ENCODE data around the gene RBBP8.

Gene RBBP8

DNA sequence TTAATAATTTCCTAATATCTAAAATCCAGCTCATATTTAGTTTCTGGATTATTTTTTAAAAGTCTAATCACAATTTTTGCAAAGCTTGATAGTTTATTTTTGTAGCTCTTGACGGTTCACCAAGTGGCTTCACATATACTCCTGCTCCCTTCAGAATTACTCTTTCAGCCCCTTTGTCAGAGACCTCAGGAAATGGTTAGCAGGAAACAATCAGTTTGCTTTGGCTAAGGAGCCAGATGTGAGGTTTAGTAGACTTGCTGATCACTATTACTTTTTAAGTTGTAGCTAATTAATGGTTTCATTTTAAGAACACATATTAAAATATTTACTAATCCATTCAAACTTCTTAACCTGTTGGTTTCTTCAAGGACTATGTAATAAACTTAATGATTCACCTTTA lies 2.3 kb downstream of the RBBP8 start:
- peak overlapping the region; percentile 95 for H3K4me3 ChIP-seq (ENCODE audit: low read depth, low read length)

DNA sequence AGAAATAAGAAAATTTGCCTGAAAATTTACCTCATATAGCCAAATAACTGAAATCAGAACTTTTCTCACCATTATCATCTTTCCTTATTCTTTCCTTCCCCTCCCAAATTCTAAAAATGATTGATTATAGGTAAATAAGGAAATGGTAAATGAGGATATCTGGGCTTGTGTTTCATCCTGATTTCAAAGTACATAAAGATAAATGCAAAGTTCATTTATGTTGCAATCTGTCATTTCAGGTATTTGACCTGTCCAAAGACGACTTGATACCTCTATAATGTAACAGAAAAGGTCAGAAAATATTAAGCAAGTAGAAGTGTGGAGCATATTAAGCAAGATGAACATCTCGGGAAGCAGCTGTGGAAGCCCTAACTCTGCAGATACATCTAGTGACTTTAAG lies 3.4 kb downstream of the RBBP8 start:
- in situ Hi-C loops (cut with HindIII; ENCODE audit: low sequenced_read_pairs) = no loop called here
- no peak for DNase-seq (ENCODE audit: low read depth)

More for the DNA sequence above, 2.3 kb downstream of the RBBP8 start:
- TF ChIP-seq, protein P1, sequence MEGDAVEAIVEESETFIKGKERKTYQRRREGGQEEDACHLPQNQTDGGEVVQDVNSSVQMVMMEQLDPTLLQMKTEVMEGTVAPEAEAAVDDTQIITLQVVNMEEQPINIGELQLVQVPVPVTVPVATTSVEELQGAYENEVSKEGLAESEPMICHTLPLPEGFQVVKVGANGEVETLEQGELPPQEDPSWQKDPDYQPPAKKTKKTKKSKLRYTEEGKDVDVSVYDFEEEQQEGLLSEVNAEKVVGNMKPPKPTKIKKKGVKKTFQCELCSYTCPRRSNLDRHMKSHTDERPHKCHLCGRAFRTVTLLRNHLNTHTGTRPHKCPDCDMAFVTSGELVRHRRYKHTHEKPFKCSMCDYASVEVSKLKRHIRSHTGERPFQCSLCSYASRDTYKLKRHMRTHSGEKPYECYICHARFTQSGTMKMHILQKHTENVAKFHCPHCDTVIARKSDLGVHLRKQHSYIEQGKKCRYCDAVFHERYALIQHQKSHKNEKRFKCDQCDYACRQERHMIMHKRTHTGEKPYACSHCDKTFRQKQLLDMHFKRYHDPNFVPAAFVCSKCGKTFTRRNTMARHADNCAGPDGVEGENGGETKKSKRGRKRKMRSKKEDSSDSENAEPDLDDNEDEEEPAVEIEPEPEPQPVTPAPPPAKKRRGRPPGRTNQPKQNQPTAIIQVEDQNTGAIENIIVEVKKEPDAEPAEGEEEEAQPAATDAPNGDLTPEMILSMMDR (IDR thresholded peaks at IDR 0.05; ENCODE audit: low read depth, low read length, missing control alignments) = no peak
- DNase-seq (ENCODE audit: low read depth) = no peak
- in situ Hi-C loops (cut with HindIII; ENCODE audit: low sequenced_read_pairs) = no loop called here

DNA sequence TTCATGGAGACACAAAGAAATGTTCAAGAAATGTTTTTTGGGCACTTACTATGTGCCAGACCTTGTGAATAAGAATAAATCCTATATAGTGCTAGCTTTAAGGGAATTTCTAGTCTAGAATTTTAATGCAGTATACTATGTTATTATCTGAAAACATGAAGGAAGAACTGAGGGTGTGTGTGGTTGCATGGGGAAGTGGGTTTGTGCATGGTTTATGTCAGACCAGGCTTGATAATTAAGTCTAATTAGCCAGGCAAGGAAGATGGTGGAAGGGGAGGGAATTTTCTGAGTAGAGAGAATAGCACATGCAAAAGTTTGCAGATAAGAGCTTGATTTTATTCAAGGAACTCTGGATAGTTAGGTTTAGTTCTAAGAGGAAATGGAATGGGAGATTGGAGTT lies 6.5 kb downstream of the RBBP8 start:
- in situ Hi-C loops (cut with HindIII; ENCODE audit: low sequenced_read_pairs) = no loop called here
- no peak for DNase-seq (ENCODE audit: low read depth)
- TF ChIP-seq, protein P1 (IDR thresholded peaks at IDR 0.05; ENCODE audit: low read depth, low read length, missing control alignments) = no peak
- H3K4me3 ChIP-seq (ENCODE audit: low read depth, low read length) = no peak overlapping the region

More for the DNA sequence above, 3.4 kb downstream of the RBBP8 start:
- peak overlapping the region; percentile 95 for H3K4me3 ChIP-seq (ENCODE audit: low read depth, low read length)
- TF ChIP-seq, protein P1 (IDR thresholded peaks at IDR 0.05; ENCODE audit: low read depth, low read length, missing control alignments) = no peak

DNA sequence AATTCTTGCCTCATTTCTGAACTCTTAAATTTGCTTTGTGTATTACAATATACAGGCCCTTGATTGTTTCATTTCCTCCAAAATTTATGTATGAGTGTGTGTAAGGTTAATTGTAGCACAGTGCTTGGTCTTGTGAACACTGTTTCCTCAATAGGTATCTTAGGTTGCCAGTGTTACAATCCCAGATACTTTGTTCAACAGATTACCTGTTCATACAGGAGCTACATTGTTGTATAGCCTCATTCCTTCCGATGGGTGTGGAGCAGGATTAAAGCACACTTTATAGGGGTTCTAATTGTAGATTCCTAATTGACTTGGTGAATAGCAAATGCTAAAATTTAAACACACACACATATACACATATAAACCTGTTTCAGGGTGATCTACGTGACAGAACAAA lies 10.7 kb downstream of the RBBP8 start:
- no peak overlapping the region for H3K4me3 ChIP-seq (ENCODE audit: low read depth, low read length)
- no peak for DNase-seq (ENCODE audit: low read depth)
- TF ChIP-seq, protein P1 (IDR thresholded peaks at IDR 0.05; ENCODE audit: low read depth, low read length, missing control alignments) = no peak
- in situ Hi-C loops (cut with HindIII; ENCODE audit: low sequenced_read_pairs) = no loop called here

DNA sequence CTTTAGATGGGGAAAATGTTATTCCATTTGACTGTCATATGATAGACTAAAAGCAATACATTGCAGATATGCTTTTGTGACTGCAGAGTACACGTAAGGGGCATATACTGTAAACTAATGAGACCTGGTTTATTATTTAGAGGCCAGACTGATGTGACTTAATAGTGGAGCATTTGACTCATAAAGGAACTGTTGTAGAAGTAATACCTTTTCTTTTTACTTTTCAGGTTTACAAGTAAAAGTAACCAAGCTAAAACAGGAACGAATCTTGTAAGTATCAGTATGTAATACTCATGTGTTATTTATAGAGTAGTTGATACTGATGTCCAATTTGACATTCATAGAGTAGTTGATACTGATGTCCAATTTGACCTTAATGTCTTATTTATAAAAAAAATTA lies 13.1 kb downstream of the RBBP8 start:
- in situ Hi-C loops (cut with HindIII; ENCODE audit: low sequenced_read_pairs) = no loop called here
- TF ChIP-seq, protein P1 (IDR thresholded peaks at IDR 0.05; ENCODE audit: low read depth, low read length, missing control alignments) = no peak
- H3K4me3 ChIP-seq (ENCODE audit: low read depth, low read length) = no peak overlapping the region
- no peak for DNase-seq (ENCODE audit: low read depth)

DNA sequence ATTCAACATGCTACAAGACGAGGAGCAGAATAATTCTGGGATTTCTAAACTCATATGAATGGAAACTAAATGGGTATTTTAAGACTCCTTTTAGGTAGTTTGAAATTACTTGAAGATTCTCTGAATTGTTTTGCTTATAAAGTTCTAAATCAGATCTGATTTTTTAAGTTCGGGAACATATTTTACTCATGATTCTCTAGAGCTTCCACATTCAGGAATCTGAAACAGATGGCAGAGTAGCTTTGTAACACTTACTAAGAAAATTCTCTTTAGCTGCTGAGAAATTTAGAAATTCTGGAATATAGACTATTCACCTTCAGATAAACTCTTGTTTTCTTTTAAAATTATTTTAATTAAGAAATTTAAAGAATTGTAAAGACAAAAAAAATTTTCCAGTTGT lies 13.7 kb downstream of the RBBP8 start:
- TF ChIP-seq, protein P1 (IDR thresholded peaks at IDR 0.05; ENCODE audit: low read depth, low read length, missing control alignments) = no peak
- no peak overlapping the region for H3K4me3 ChIP-seq (ENCODE audit: low read depth, low read length)
- DNase-seq (ENCODE audit: low read depth) = no peak
- in situ Hi-C loops (cut with HindIII; ENCODE audit: low sequenced_read_pairs) = no loop called here

DNA sequence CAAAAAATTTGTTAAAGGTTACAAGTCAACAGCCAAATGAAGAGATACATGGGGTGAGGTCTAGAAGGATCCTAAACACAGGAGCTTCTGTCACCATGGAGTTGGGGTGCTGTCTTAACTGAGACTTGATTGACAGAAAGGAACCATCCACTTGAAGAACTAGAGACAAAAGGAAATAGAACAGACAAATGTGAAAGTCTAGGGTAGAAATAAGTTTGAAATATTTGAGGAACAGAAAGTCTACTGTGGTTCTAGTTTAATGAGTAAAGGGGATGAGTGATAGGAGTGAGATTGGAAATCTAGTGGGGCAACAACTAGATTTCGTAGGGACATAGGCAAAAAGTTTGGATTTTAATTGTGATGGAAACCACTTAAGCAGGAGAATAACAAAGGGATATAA lies 18.7 kb downstream of the RBBP8 start:
- H3K4me3 ChIP-seq (ENCODE audit: low read depth, low read length) = no peak overlapping the region
- in situ Hi-C loops (cut with HindIII; ENCODE audit: low sequenced_read_pairs) = no loop called here
- TF ChIP-seq, protein P1 (IDR thresholded peaks at IDR 0.05; ENCODE audit: low read depth, low read length, missing control alignments) = no peak
- DNase-seq (ENCODE audit: low read depth) = no peak
